ENCODE results near the gene PMS1.

DNA sequence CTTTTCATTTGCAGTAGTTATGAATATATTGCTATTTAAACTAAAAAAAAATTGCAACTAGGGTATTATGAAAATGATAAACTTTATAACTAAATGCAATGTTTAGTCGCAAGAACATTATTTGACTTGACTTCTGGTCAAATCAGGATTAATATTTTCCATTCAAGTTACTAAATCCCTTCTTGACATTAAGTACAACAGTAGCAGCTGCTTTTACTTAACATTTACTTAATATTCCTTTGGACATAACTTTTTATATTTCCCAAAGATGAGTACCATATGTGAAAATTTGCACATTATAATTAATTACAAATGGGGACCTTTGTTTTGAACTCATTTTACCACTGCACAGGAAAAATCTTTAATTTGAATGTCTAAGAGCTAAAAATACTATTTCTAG is 74.0 kb downstream of the PMS1 start:
- no peak; the same call in 1 of the 2 replicates for TF ChIP-seq POLR2AphosphoS5 (IDR thresholded peaks at IDR 0.05; ENCODE audit: borderline replicate concordance, low read depth, low read length)
- no peak for TF ChIP-seq EZH2 (IDR thresholded peaks at IDR 0.05)
- no peak for TF ChIP-seq FOXP2 (optimal IDR thresholded peaks at IDR 0.05; ENCODE audit: control extremely low read depth, extremely low read length, insufficient read depth)

All from SK-N-MC (cell line).